B cell (primary cell): ENCODE data around the gene ANKRD2.

Source experiments
- CTCF ChIP-seq: fragments of 200-600 bp; IDR thresholded peaks from one replicate; pipeline ENCODE4 v1.8.0; 2022; ENCODE audit warnings: antibody characterized with exemption, mild to moderate bottlenecking
- EZH2 ChIP-seq: IDR thresholded peaks from 2 replicates; pipeline ENCODE4 v1.6.1; 2012; ENCODE audit warnings: borderline replicate concordance, low read depth, mild to moderate bottlenecking, moderate library complexity, low read length; ENCODE audit not compliant: insufficient read depth, poor library complexity, severe bottlenecking

GRCh38 chr10:97597778-97598177, 25.2 kb downstream of the ANKRD2 start:
- TF ChIP-seq CTCF (no peak), EZH2 (no peak)
